WI38 (cell line): Measurements from ENCODE around the gene ERLEC1.

Experiments
- H3K4me3 ChIP-seq: 2 replicates; pipeline ENCODE4 v1.5.1; 2011; ENCODE audit warnings: low read depth, mild to moderate bottlenecking, control low read depth, low read length
- CTCF ChIP-seq: IDR thresholded peaks from 2 replicates; pipeline ENCODE4 v1.5.1; 2012; ENCODE audit warnings: low read depth, mild to moderate bottlenecking, control low read depth, low read length

ERLEC1 gene

GRCh38 chr2:53856272-53856671 lies 69.4 kb downstream of the ERLEC1 start:
- no peak for TF ChIP-seq CTCF
- H3K4me3 ChIP-seq, result no peak overlapping the region

- TF ChIP-seq CTCF, result no peak
- peak within 1 kb of the TSS; percentile 29; the same call in 1 of the 2 replicates for H3K4me3 ChIP-seq
Observed at GRCh38 chr2:53859206-53860181, 72.7 kb downstream of the ERLEC1 start, which contains the start of gene GPR75. Gene GPR75 (minus strand): TSS chr2:53859967. CDS start chr2:53854756, 5,211 bp downstream.

- no peak for TF ChIP-seq CTCF
Observed at GRCh38 chr2:53861824-53862223, 75.0 kb downstream of the ERLEC1 start.

GRCh38 chr2:53863538-53864227 lies 76.8 kb downstream of the ERLEC1 start:
- no peak overlapping the region for H3K4me3 ChIP-seq
- no peak for TF ChIP-seq CTCF

More at GRCh38 chr2:53861824-53862223, 75.0 kb downstream of the ERLEC1 start:
- no peak overlapping the region for H3K4me3 ChIP-seq

GRCh38 chr2:53865264-53865663 lies 78.4 kb downstream of the ERLEC1 start:
- no peak overlapping the region for H3K4me3 ChIP-seq
- TF ChIP-seq CTCF, result no peak

- no peak for TF ChIP-seq CTCF
- H3K4me3 ChIP-seq, result no peak overlapping the region
Observed at GRCh38 chr2:53865962-53866361, 79.1 kb downstream of the ERLEC1 start.
